Right atrium auricular region (tissue), 2 donors: ENCODE results near the gene ETNK1. TPM values are rescaled to one million over a fixed set of nuclear protein-coding genes. Genes with fewer than 3 reads are reported as not detected.
"Not testable (repeated sequence)": the region's sequence is repeated elsewhere in the genome, so short reads cannot be mapped to it uniquely, and the experiment has no call there.

Experiments
- DNase-seq: peaks from one replicate; pipeline ENCODE4 v3.0.0-alpha.2; 2019; ENCODE audit warnings: low spot score
- H3K27ac ChIP-seq, 2 donors: fragments of 200-600 bp; sonication (generic); 1 replicate in 1 of 2; 2 replicates in 1 of 2; pipeline ENCODE4 v1.5.1; 2016 to 2019
- H3K27me3 ChIP-seq, 2 donors: fragments of 200-600 bp; sonication (generic); one replicate each; pipeline versions ENCODE4 v1.5.1 to v1.6.0; 2017 to 2019
- H3K36me3 ChIP-seq: fragments of 200-600 bp; sonication (generic); one replicate; pipeline ENCODE4 v1.5.1; 2016
- H3K4me1 ChIP-seq, 2 donors: fragments of 200-600 bp; sonication (generic); one replicate each; pipeline versions ENCODE4 v1.5.1 to v1.6.0; 2017 to 2019
- H3K4me3 ChIP-seq, 2 donors: fragments of 200-600 bp; sonication (generic); 1 replicate in 1 of 2; 2 replicates in 1 of 2; pipeline ENCODE4 v1.5.1; 2017 to 2019; ENCODE audit warnings: mild to moderate bottlenecking in 1 of 2, moderate library complexity in 1 of 2
- H3K9me3 ChIP-seq, 2 donors: fragments of 200-600 bp; sonication (generic); one replicate each; pipeline ENCODE4 v1.5.1; 2019
- CTCF ChIP-seq, 2 donors: fragments of 200-600 bp; sonication (generic); IDR thresholded peaks; one replicate each; pipeline ENCODE4 v1.5.1; 2019; ENCODE audit warnings: antibody characterized with exemption in 2 of 2
- total RNA-seq, 2 donors: library from RNA; depleted of rRNA; stranded (reverse); fragments of >200 nt; gene quantifications; one replicate each; pipeline ENCODE4 v1.1.0, GENCODE V29; 2016

Gene ETNK1
- total RNA-seq, 2 donors from 2014 or later: 13.9 to 17.1 TPM

GRCh38 chr12:22609501-22609900, 15.5 kb upstream of the ETNK1 start:
- Histone ChIP-seq H3K27me3 (no peaks in the 10 kb centered on the region), H3K27ac (no peak overlapping the region), H3K9me3 (peaks cover 3 to 13% of the 10 kb centered on the region in 2 donors), H3K4me3 (no peak overlapping the region), H3K36me3 (no peaks in the 10 kb centered on the region), H3K4me1 (no peaks in the 10 kb centered on the region)
- no peak for TF ChIP-seq CTCF (IDR thresholded peaks at IDR 0.05)
- DNase-seq: no peak

- Histone ChIP-seq H3K27ac (no peak overlapping the region), H3K36me3 (no peaks in the 10 kb centered on the region), H3K9me3 (peaks cover 3 to 13% of the 10 kb centered on the region in 2 donors), H3K4me3 (no peak overlapping the region), H3K4me1 (no peaks in the 10 kb centered on the region), H3K27me3 (no peaks in the 10 kb centered on the region)
- TF ChIP-seq CTCF (IDR thresholded peaks at IDR 0.05): no peak
- no peak for DNase-seq
Observed at GRCh38 chr12:22610131-22610530, 14.8 kb upstream of the ETNK1 start.

GRCh38 chr12:22612822-22613221, 12.1 kb upstream of the ETNK1 start:
- not testable (repeated sequence) for H3K4me3 ChIP-seq, H3K4me1 ChIP-seq, H3K27ac ChIP-seq, DNase-seq, H3K36me3 ChIP-seq, H3K27me3 ChIP-seq
- H3K9me3 ChIP-seq: peaks cover 3 to 13% of the 10 kb centered on the region in 2 donors

GRCh38 chr12:22615963-22616501, 8.9 kb upstream of the ETNK1 start:
- Histone ChIP-seq H3K4me1 (no peaks in the 10 kb centered on the region), H3K4me3 (no peak overlapping the region), H3K27ac (no peak overlapping the region), H3K36me3 (no peaks in the 10 kb centered on the region), H3K27me3 (no peaks in the 10 kb centered on the region), H3K9me3 (peaks cover 3 to 13% of the 10 kb centered on the region in 2 donors)
- TF ChIP-seq CTCF (IDR thresholded peaks at IDR 0.05): no peak
- no peak for DNase-seq

- H3K27me3 ChIP-seq: no peaks in the 10 kb centered on the region
- no peaks in the 10 kb centered on the region for H3K4me1 ChIP-seq
- no peak for DNase-seq
- TF ChIP-seq CTCF (IDR thresholded peaks at IDR 0.05): no peak
- no peak overlapping the region for H3K4me3 ChIP-seq
- H3K9me3 ChIP-seq: peaks cover 0 to 4% of the 10 kb centered on the region in 2 donors
- no peaks in the 10 kb centered on the region for H3K36me3 ChIP-seq
- H3K27ac ChIP-seq: no peak overlapping the region
Observed at GRCh38 chr12:22617630-22618029, 7.3 kb upstream of the ETNK1 start.

GRCh38 chr12:22624548-22624869, 462 bp upstream of the ETNK1 start:
- no peaks in the 10 kb centered on the region for H3K27me3 ChIP-seq
- peaks cover 0 to 25% of the 10 kb centered on the region in 2 donors for H3K4me1 ChIP-seq
- H3K4me3 ChIP-seq: peak overlapping the region; percentile 90 to 93
- H3K27ac ChIP-seq: peak overlapping the region; percentile 97 to 99
- peak; percentile 60 for DNase-seq
- TF ChIP-seq CTCF (IDR thresholded peaks at IDR 0.05): no peak
- H3K36me3 ChIP-seq: no peaks in the 10 kb centered on the region
- no peaks in the 10 kb centered on the region for H3K9me3 ChIP-seq
